Measurements from ENCODE around the gene CR1L.
"Not testable (repeated sequence)": the region's sequence is repeated elsewhere in the genome, so short reads cannot be mapped to it uniquely, and the experiment has no call there.

The CR1L gene

DNA sequence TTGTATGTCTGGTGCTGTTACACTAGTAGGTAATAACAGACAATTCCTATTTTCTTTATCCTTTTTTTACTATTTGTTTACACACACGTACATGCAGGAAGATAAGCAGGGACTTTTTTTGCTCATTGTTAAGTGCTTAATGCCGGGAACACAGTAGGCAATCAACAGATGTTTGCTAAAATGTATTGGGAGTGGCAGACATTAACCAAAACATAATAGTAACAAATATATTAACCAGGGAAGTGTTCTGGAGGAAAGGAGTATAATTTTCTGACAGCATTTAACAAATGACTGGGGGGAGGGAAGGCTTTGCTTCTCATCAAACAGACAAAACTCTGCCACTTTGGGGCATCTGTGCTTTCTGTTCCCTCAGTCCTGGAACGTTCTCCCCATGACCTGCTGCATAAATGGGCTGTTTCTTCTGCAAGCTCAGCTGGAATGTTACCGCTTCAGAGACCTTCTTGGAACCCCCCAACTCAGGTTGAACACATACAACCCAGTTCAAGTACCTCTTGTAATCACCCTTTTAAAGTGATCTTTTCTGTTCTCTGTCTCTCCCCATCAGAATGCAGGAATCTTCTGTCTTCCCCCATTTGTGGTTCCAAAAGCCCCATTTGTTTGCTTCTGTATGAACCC, 2.1 kb downstream of the CR1L start:
- no peak for DNase-seq

- no peak for DNase-seq
These were observed 2.9 kb downstream of the CR1L start for GRCh38 chr1:207647671-207648333.

GRCh38 chr1:207648334-207649209, 3.6 kb downstream of the CR1L start:
- DNase-seq = no peak

DNA sequence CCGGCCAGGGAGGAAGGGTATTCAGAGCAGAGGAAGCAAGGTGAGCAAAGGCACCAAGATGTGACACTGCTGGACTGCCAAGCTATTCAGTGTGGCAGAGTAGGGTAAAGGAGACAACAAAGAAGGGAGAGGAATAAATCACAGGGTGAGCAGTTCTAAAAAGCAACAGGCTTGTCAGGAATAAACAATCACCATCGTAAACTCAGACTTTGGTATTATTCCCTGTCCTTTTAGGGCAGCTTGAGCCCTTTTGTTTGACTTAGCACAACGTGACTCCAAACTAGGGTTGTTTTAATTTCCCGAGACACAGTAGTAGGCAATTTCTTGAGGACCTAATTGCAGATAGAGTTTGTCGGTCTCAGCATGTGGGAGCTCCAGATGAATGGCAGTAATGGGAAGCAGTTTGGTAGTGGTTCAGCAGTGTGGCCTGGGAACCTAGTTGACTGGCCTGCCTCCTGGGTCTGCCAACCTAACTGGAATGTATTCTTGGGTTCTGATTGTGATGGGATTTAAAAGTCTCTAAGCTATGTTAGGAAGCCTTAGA, 4.3 kb downstream of the CR1L start:
- no peak for DNase-seq

DNA sequence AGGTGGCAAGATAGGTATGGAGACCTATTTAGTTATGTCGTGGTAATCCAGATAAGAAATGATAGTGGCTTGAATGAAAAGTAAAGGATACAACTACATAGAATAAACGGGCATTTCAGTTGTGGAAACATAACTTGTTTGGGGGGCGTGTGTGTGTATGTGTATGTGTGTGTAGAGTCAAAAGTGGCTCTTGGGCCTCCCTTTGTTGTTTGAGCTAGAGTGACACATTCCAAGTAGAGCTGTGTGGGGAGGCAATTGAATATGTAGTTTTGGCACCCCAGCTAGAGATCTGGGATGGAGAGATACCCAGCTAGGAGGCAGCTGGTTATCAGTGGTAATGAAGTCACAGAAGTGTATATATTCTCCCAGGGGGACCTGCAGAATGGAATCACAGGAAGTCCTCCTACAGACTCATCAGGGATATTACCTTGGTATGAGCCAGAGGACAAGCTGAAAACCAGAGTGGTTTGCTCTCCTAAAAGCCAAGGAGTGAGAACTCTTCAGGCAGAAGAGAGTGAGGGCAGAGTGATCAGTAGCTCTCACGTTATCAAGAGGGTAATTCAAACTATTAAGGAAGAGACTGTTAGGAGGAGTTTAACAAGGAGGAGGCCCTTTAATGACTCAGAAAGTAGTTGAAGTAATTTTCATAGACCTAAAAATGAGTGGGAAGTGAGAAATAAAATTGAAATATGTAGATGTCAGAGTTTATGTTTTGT, 5.1 kb downstream of the CR1L start:
- DNase-seq = no peak

DNA sequence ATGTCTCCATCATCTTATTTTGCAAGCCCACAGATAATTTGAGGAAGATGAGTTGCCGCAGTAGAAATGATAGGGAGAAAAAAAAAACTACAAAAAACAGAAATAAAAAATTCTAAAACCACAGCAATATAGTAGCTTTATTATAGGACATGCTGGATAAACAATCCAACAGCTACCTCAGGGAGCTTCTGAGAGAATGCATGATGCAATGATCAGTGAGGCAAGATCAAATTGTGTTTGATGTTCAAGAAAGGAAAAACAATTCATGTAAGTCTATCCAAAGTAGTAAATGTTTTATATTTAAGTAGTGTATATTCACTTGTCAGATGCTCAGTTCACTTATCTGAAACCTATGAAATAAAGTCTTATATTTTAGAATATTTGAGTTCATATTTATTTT, 6.7 kb downstream of the CR1L start:
- no peak for DNase-seq

GRCh38 chr1:207654320-207654719, 9.4 kb downstream of the CR1L start:
- DNase-seq = peak; percentile 7

DNA sequence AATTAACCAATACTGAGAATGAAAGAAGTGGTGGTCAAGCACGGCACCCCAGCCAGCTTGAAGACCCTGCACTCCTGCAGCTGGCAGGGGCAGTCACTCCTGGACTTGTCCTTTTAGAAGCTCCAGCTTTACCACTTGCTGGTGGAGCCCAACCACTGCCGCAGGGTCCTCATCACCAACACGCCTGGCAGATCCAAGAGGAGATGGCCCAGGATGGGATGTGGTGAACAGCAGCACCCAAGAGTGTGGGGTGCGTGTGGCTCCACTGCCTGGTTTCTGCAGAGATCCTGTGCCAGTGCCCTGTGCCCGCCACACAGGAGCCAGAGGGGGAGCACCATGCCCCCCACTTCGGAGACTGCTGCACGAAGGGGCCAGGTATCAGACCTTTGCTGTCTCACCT, 13.5 kb downstream of the CR1L start:
- no peak for DNase-seq

GRCh38 chr1:207658904-207659485, 14.1 kb downstream of the CR1L start:
- DNase-seq = no peak

GRCh38 chr1:207659545-207660153, 14.7 kb downstream of the CR1L start:
- DNase-seq = no peak

DNA sequence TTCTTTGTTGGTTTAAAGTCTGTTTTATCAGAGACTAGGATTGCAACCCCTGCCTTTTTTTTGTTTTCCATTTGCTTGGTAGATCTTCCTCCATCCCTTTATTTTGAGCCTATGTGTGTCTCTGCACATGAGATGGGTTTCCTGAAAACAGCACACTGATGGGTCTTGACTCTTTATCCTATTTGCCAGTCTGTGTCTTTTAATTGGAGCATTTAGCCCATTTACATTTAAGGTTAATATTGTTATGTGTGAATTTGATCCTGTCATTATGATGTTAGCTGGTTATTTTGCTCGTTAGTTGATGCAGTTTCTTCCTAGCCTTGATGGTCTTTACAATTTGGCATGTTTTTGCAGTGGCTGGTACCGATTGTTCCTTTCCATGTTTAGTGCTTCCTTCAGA, 16.5 kb downstream of the CR1L start:
- not testable (repeated sequence) for DNase-seq

DNA sequence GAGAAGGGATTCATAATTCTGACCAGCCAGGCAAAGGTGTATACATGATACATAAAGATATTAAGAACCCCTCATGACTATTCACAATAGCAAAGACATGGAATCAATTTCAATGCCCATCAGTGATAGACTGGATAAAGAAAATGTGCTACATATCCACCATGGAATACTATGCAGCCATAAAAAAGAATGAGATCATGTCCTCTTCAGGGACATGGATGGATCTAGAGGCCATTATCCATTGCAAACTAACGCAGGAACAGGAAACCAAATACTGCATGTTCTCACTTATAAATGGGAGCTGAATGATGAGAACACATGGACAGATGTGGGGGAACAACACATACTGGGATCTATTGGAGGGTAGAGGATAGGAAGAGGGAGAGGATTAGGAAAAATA, 21.4 kb downstream of the CR1L start:
- DNase-seq = no peak

- no peak for DNase-seq
These were observed 24.6 kb downstream of the CR1L start for GRCh38 chr1:207669528-207670009.

DNA sequence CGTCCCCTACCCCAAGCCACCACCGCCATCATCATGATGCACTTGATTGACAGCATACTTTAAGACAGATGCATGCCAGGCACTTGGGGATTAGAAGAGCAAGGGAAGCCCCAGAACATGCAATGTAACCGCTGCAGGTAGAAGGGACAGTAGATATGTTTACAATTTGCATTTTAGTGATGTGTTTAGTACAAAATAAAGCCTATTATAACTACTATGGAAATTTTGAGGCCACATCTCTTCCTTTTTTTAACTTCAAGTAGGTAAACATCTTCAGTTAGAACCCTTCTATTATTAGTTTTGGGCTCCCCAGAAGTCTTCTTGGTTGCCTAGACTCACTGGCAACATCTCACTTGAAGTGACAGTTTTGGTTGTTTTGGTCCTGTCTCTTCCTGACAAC, 25.3 kb downstream of the CR1L start:
- no peak for DNase-seq

DNA sequence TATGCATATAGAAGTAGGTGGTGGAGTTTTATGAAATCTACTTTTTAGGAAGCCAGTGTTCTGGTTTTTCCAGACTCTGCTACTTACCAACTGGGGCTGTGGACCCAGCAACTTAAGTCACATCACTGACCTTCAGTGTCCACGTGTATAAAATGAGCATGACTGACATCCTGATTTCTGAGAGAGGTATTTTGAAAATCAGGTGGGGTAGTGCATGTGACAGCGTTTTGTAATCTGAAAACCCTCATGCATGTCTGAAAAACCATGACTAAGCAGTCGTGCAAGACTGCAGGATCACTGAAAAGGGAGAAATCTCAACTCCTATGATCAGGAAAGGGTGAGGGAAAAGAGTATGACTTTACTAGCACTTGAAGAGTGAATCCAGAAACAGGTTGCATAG, 26.1 kb downstream of the CR1L start:
- DNase-seq = no peak

GRCh38 chr1:207672522-207673130, 27.7 kb downstream of the CR1L start:
- peak; percentile 41 for DNase-seq

- no peak for DNase-seq
These were observed 28.5 kb downstream of the CR1L start for GRCh38 chr1:207673399-207673798.

DNA sequence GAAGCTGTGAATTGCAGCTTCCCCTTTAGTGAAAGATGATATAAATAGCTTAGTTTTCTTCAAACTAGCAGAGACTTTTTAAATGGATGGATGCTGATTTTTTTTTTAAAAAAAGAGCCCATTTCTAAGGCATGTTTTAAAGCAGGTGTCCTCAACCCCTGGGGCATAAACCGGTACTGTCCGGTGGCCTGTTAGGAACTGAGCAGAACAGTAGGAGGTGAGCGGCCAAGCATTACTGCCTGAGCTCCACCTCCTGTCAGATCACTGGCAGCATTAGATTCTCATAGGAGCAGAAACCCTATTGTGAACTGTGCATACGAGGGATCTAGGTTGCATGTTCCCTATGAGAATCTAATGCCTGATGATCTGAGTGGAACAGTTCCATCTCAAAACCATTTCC, 31.2 kb downstream of the CR1L start:
- DNase-seq = no peak

DNA sequence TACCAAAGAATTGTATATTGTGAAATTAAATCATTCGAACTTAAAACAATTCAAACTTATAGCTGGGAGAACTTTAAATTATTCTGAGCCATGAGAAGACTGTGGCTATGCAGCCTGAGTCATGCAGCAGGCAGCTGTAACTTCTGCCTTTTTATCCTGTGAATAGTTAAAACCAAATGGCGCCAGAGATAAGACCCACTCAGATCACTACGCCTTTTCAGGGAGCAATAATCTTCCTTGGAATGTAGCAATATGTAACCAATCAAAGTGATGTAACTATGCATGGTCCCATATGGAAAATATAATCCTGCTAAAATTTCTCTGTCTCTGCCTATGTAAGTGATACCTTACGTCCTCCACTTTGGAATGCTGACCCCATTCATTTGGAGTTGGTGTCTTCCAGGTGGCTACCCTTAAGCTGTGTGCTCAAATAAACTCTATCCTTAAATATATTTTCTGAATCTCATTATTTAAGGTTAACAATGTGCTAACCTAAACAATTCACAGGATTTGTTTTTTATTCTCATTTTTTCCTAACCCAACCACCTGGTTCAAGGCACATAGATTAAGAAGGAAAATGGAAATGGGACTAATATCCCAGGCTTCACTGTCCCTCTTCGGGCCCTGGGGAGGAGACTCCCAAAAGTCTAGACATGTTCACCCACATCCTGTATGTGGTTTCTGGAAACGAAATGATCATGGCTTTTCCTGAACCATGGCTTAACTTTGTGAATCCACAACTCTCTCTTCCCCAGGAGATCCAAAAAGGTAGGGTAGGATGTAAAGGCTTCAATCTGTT, 35.9 kb downstream of the CR1L start:
- DNase-seq = peak; percentile 84

DNA sequence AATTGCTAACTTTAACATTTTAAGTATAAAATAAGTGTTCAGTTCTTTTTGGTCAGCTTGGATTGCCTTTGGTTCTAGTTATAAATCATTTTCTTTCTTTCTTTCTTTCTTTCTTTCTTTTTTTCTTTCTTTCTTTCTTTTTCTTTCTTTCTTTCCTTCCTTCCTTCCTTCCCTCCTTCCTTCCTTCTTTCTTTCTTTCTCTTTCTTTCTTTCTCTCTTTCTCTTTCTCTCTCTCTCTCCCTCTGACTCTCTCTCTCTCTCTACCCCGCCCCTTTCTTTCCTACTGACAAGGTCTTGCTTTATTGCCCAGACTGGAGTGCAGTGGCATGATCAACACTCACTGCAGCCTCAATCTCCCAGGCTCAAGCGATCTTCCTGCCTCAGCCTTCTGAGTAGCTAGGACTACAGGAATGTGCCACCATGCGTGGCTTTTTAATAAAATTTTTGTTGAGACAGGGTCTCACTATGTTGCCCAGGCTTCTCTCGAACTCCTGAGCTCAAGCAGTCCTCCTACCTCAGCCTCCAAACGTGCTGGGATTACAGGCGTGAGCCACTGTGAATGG, 38.0 kb downstream of the CR1L start:
- DNase-seq = not testable (repeated sequence)

Measured in fibroblast of skin of back (primary cell).